Measurements from ENCODE around the gene PTPRN2.

PTPRN2 gene

DNA sequence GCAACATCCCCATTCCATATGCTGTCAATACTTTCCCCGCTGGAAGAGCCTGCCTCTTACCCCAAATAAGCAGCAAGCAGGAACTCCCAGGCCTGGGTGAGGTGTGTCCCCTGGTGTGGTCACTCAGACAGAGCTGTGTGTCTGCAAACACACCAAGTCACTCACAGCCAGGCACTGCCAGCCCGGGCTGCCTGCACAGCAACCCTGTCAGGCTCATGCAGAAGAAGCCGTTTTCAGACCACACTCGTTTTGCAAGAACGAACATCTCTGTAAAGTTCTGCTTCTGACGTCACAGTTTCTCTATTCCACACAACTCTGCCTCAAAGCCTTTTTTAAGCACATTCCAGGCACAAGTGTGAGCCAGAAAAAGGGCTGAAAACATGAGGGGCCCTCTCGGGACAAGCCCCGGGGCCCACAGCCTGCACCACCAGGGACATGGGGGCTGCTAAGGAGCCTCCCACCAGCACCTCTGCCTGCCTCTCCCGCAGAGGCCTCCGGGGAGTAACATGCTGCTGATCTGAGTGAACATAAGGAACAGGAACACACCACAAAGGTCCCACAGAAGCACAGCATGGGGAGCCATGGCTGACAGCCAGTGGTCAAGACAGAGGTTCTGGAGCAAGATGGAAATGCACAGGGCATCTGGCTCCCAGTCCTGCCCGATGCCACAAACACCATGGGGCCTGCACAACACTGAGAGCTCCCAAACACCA lies 11.4 kb downstream of the PTPRN2 start:
- DNase-seq (ENCODE audit: low read depth), result no peak

- no peak for DNase-seq (ENCODE audit: low read depth)
Observed at GRCh38 chr7:158574308-158575036, 13.2 kb downstream of the PTPRN2 start.

DNA sequence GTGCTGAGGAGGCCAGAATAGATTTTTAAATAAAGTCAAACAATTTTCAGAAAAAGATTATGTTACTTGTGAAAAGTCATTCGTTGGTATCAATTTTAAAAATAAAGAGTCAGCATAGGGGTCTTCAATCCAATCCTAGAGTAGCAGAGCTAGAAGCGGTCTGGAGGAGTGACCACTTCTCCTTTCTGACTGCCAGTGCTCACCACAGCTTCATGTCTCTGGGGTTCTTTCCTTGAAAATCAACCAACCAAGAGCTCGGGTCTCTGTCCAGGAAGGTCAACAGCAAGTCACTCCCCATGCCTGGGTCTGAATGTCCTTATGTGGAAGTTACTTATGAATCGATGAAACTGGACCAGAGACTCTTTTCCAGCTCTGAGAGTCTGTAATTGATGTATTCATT lies 14.3 kb downstream of the PTPRN2 start:
- DNase-seq (ENCODE audit: low read depth), result no peak

DNA sequence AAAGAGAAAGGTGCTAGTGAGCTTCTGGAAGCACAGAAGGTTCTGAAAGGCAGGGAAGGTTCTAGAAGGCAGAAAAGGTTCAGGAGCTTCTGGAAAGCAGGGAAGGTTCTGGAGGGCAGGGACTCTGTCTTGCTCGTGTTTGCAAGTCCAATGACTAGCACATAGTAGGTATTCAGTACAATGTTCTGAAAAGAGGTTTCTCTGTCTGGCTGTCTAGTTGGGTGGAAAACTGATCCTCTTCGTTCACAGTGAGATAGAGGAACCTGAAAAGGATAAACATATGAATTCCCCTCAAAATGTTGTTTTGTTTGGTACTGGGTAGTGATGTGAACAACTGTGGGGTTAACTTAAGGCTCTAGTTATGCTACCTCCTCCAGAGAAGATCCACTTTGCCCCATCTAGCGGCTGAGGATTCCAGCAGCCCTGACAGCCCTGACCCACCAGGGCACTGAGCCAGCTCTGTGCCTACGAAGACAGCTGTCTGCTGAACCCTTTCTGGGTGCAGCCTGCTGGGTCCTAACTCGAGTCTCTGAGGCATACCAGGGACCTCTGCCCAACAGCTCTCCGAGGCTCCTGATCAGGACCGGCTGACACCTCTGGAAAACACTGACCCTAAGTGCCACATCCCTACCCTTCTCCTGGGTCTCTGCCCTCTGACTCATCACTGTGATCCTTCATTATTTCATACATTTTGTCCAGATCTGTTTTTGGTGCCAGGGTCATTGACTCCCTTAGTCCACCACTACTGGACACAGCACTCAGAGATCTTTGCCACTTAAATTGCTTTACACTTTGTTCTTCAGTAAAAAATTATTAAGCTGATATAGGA lies 15.4 kb downstream of the PTPRN2 start:
- DNase-seq (ENCODE audit: low read depth), result no peak

DNA sequence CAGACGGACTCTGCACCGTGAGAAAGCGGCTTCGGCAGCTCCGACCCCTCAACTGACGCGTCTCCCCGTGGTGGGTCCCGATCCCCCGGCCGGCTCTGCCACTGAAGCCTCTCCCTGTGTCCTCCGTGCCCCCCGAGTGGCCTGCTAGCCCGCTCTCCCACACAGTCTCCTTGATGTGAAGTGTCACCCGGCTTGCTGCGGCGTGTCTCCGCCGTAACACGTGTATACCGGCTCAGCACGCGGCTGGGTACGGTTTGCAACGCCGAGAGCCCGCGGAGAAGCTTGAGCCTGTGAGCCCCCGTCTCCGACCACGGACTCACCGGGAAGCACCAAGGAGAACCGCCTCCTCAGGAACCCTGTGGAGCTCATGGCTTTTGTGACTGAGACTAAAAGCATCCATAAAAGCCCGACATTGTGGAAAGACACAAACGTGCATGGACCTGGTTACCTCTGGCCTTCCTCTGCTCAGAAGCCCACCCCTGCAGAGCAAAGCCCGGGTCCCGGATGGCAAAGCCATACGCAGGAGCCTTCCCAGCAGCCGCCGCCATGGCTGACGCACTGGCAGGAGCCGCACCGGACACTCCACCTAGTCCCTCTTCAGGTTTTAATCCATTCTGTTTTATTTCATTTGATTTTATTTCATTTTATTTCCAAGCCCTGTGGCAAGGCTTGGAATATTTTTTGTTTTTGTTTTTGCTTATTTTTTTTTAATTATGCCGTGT lies 17.0 kb downstream of the PTPRN2 start:
- no peak for DNase-seq (ENCODE audit: low read depth)

DNA sequence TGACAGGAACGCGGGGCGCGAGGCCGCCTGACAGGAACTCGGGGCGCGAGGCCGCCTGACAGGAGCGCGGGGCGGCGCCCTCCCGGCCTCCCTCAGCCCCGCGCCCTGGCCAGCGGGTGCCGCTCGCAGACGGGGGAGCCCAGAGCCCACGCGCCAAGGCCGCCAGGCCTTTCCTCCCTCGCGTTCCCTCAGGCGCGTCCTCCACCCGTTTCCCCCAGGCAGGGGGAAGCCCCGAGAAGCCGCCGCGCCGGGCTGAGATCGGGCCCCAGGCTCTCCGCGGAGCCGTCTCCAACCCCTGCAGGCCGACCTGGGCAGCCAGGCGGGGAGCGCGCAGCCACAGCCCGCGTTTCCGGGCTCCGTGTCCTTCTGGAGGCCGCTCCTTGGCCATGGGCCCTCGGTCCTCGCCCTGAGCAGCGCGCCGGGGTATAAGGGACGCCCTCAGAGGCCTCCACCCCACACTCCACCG lies 17.7 kb downstream of the PTPRN2 start:
- DNase-seq (ENCODE audit: low read depth), result no peak

GRCh38 chr7:158568974-158569857 lies 18.4 kb downstream of the PTPRN2 start:
- DNase-seq (ENCODE audit: low read depth), result no peak

GRCh38 chr7:158567153-158567603 lies 20.4 kb downstream of the PTPRN2 start:
- no peak for DNase-seq (ENCODE audit: low read depth)

GRCh38 chr7:158564663-158565035 lies 23.0 kb downstream of the PTPRN2 start:
- DNase-seq (ENCODE audit: low read depth), result no peak

GRCh38 chr7:158563911-158564662 lies 23.5 kb downstream of the PTPRN2 start:
- no peak for DNase-seq (ENCODE audit: low read depth)

GRCh38 chr7:158563051-158563450 lies 24.6 kb downstream of the PTPRN2 start:
- no peak for DNase-seq (ENCODE audit: low read depth)

DNA sequence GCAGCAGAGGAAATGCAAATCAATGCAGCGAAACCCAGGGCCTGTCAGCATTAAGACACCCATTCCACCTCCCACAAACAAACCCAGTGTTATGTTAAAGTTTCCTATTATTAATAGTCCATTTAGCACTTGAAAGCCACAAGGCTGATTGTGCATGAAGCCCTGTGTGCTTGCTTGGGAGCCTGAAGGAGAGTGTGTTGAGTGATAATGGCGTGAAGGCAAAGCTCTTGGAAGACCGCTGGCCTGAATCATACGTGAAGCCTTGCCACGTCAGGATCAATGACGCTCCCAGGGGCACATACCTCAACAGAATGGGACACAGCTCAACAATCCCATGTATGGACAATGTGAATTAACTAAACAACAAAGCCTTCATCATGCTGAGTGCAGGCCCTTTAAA lies 25.1 kb downstream of the PTPRN2 start:
- DNase-seq (ENCODE audit: low read depth), result no peak

DNA sequence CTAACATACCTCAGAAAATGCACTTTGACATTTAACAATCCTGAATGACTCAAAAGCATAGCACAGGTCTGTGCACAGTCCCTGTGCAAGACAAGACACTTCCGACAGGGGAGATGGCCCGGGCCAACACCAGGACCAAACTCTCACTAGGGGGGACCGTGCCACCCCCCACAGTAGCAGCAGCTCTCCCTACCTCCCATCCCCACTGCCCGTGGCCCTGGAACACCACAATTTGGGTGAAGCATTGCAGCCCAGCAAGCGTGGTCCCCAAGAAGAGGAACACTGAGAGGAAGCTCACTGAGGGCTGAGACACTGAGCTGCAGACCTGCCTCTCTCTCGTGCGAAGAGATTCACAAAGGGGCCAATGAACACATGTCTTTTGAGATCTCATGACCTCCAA lies 26.0 kb downstream of the PTPRN2 start:
- DNase-seq (ENCODE audit: low read depth), result no peak

GRCh38 chr7:158560386-158560785 lies 27.2 kb downstream of the PTPRN2 start:
- DNase-seq (ENCODE audit: low read depth), result no peak

GRCh38 chr7:158559356-158559755 lies 28.3 kb downstream of the PTPRN2 start:
- no peak for DNase-seq (ENCODE audit: low read depth)

DNA sequence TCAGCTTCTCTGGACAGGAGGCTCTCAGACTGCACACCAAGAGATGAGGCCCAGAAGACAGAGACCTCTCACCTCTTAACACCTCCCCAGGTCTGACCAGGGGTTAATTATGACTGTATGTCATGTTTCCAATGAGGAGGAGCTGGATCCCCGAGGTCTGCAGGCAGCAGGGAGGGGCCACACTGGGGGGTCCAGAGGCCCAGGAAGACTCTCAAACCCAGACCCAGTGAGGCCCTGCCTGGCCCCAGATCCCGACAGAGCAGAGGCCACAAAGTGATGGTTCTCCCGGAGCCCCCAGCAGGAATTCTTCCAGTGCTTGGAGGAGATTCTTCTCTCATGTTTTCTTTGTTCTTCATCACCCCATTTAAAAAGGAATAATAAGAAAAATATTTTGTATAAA lies 28.8 kb downstream of the PTPRN2 start:
- no peak for DNase-seq (ENCODE audit: low read depth)

- no peak for DNase-seq (ENCODE audit: low read depth)
Observed at GRCh38 chr7:158557441-158557755, 30.2 kb downstream of the PTPRN2 start.

GRCh38 chr7:158556721-158557440 lies 30.7 kb downstream of the PTPRN2 start:
- no peak for DNase-seq (ENCODE audit: low read depth)

DNA sequence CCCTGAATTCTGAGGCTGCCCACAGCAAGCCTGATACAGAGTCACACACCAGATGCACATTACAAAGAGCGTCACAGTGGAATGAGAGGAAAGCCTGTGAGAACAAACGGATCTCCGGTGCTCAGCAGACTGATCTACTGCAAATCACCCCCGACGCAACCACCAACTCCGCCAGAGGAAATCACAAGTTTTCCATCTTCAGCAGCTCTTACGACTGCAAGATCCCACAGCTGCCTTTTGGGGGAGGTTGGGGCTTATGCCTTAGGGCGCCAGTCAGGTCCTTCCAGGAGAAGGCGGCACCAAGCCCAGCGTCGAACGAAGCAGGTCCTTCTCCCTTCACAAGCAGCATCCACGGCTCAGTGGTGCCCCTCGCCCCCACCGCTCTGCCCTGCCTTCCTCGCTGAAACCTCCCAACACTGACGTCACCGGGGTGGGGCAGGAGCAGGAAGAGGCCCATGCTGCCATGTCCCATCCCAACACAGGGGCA lies 32.5 kb downstream of the PTPRN2 start:
- no peak for DNase-seq (ENCODE audit: low read depth)
